Endothelial cell of umbilical vein (primary cell): ENCODE results near the gene ATP6V1E1. TPM values are rescaled to one million over a fixed set of nuclear protein-coding genes. Genes with fewer than 3 reads are reported as not detected.

ENCODE experiments used
- BruUV-seq: library from RNA; stranded (reverse); fragments of 400-500 nt; replicated peaks from 2 replicates; lab custom pipeline; 2021; lab: Mats Ljungman, UMichigan
- CTCF ChIA-PET: fragments of 300-600, 350-600 bp; sonication (Branson Sonifier 250); formaldehyde crosslinking; loops from one replicate; lab custom pipeline; 2021; ENCODE audit warnings: antibody characterized with exemption, inconsistent platforms; lab: Charles Lee
- POLR2A ChIA-PET: fragments of 300-600, 350-600 bp; sonication (Branson Sonifier 250); formaldehyde crosslinking; loops from one replicate; lab custom pipeline; 2021; ENCODE audit warnings: antibody characterized with exemption, inconsistent platforms; lab: Charles Lee
- DNase-seq: peaks from one replicate; pipeline ENCODE4 v3.0.0-alpha.2; 2011; ENCODE audit warnings: low read depth, low spot score
- FAIRE-seq: peaks from 2 replicates; lab custom pipeline; 2011; peaks lifted over from hg19 to GRCh38; lab: Jason Lieb, UNC
- H2AFZ ChIP-seq: 2 replicates; pipeline ENCODE4 v1.6.0; 2012; ENCODE audit warnings: low read depth, low read length, control low read depth, inconsistent platforms
- H3K27ac ChIP-seq: 2 replicates; pipeline ENCODE4 v1.5.1; 2011; ENCODE audit warnings: low read depth, mild to moderate bottlenecking, control low read depth, low read length, moderate library complexity; ENCODE audit not compliant: insufficient read depth
- H3K27me3 ChIP-seq, 2 experiments: 2 replicates each; pipeline versions ENCODE4 v1.6.0 to v1.6.1; 2011; ENCODE audit warnings: low read length in 2 of 2, mixed read lengths in 1 of 2; ENCODE audit not compliant: control insufficient read depth in 2 of 2, insufficient read depth in 2 of 2
- H3K36me3 ChIP-seq, 2 experiments: 2 replicates in 1 of 2; 3 replicates in 1 of 2; pipeline ENCODE4 v1.5.1; 2011; ENCODE audit warnings: low read length in 2 of 2, mild to moderate bottlenecking in 1 of 2, moderate library complexity in 1 of 2; ENCODE audit not compliant: control insufficient read depth in 2 of 2, insufficient read depth in 2 of 2; ENCODE audit errors: extremely low read depth in 1 of 2
- H3K4me1 ChIP-seq: 3 replicates; pipeline ENCODE4 v1.5.1; 2011; ENCODE audit warnings: mild to moderate bottlenecking, low read length; ENCODE audit not compliant: control insufficient read depth, insufficient read depth; ENCODE audit errors: extremely low read depth
- H3K4me2 ChIP-seq: 2 replicates; pipeline ENCODE4 v1.6.1; 2011; ENCODE audit warnings: low read length, control low read depth, mixed read lengths; ENCODE audit not compliant: insufficient read depth
- H3K4me3 ChIP-seq, 3 experiments: fragments of 200-600 bp in 1 of 3; sonication (generic), shearing (Covaris generic) in 1 of 3; replicated peaks in 1 of 3; 2 replicates each; pipeline ENCODE4 v1.5.1; 2011 to 2016; ENCODE audit warnings: control low read depth in 3 of 3, low read length in 3 of 3, mild to moderate bottlenecking in 2 of 3, inconsistent platforms in 1 of 3, low read depth in 1 of 3, moderate library complexity in 1 of 3; ENCODE audit not compliant: insufficient read depth in 1 of 3
- H3K79me2 ChIP-seq: 2 replicates; pipeline ENCODE4 v1.6.0; 2012; ENCODE audit warnings: low read length, inconsistent platforms; ENCODE audit not compliant: control insufficient read depth, insufficient read depth
- H3K9ac ChIP-seq: replicated peaks from 2 replicates; pipeline ENCODE3; 2011; ENCODE audit warnings: low read length, control low read depth; ENCODE audit not compliant: insufficient read depth; ENCODE audit errors: extremely low read depth
- H3K9me1 ChIP-seq: replicated peaks from 3 replicates; pipeline ENCODE4 v1.6.0; 2011; ENCODE audit warnings: mild to moderate bottlenecking, low read length; ENCODE audit not compliant: control insufficient read depth, insufficient read depth; ENCODE audit errors: extremely low read depth
- H3K9me3 ChIP-seq: replicated peaks from 2 replicates; pipeline ENCODE4 v1.5.1; 2012; ENCODE audit warnings: low read length, inconsistent platforms; ENCODE audit not compliant: control insufficient read depth, insufficient read depth
- H4K20me1 ChIP-seq: replicated peaks from 2 replicates; pipeline ENCODE3; 2011; ENCODE audit warnings: mild to moderate bottlenecking, low read length; ENCODE audit not compliant: control insufficient read depth, insufficient read depth; ENCODE audit errors: extremely low read depth
- EZH2 ChIP-seq: IDR thresholded peaks from 2 replicates; pipeline ENCODE4 v1.6.1; 2012; ENCODE audit warnings: borderline replicate concordance, low read depth, mild to moderate bottlenecking, moderate library complexity, low read length, inconsistent platforms; ENCODE audit not compliant: severe bottlenecking
- FOS ChIP-seq: IDR thresholded peaks from 2 replicates; pipeline ENCODE4 v1.6.1; 2011; ENCODE audit warnings: mild to moderate bottlenecking, low read length, moderate library complexity, borderline replicate concordance; ENCODE audit not compliant: insufficient read depth
- GATA2 ChIP-seq: IDR thresholded peaks from 2 replicates; pipeline ENCODE4 v1.7.0; 2011; ENCODE audit warnings: low read depth, mild to moderate bottlenecking, moderate library complexity, mixed read lengths, low read length; ENCODE audit not compliant: insufficient read length, insufficient read depth
- JUN ChIP-seq: IDR thresholded peaks from 2 replicates; pipeline ENCODE4 v1.6.1; 2011; ENCODE audit warnings: borderline replicate concordance, low read depth; ENCODE audit not compliant: insufficient read length, insufficient read depth
- MAX ChIP-seq: IDR thresholded peaks from 2 replicates; pipeline ENCODE4 v1.6.1; 2011; ENCODE audit not compliant: insufficient read depth, insufficient read length
- MYC ChIP-seq: IDR thresholded peaks from one replicate; pipeline ENCODE4 v1.6.1; 2011; ENCODE audit warnings: mild to moderate bottlenecking, low read depth, low read length
- POLR2A ChIP-seq: IDR thresholded peaks from 2 replicates; pipeline ENCODE4 v1.6.1; 2012; ENCODE audit warnings: low read depth, mild to moderate bottlenecking, control low read depth, low read length
- POLR2AphosphoS5 ChIP-seq: IDR thresholded peaks from 2 replicates; pipeline ENCODE4 v1.6.1; 2012; ENCODE audit warnings: low read depth, mild to moderate bottlenecking, control low read depth, low read length, moderate library complexity; ENCODE audit not compliant: insufficient read depth
- dilution Hi-C: fragments of 300-500 bp; cut with MboI; formaldehyde crosslinking; loops from one replicate; pipeline ENCODE4 v1.15.0; 2019; ENCODE audit warnings: low sequenced_read_pairs; ENCODE audit not compliant: extremely low pct_ligation_motif_present
- intact Hi-C: fragments of 100-400 bp; cut with micrococcal nuclease; formaldehyde crosslinking; loops from one replicate; pipeline ENCODE4 v1.10.0; 2022
- polyA plus RNA-seq, 4 experiments: library from polyadenylated mRNA; depleted of rRNA in 3 of 4; stranded (reverse) in 3 of 4; unstranded in 1 of 4; fragments of >200 nt; gene quantifications; 2 replicates each; pipeline versions ENCODE4 v1.2.1 to v1.2.3, GENCODE V29; 2011 to 2012; ENCODE audit warnings: missing spikeins in 1 of 4
- total RNA-seq: library from RNA; stranded (reverse); gene quantifications from 2 replicates; pipeline ENCODE4 v1.2.3, GENCODE V29; 2021
- TF ChIP-seq, protein P1 (sequence below), 2 donors: IDR thresholded peaks; 1 replicate in 1 of 2; 2 replicates in 1 of 2; pipeline ENCODE4 v1.5.1; 2011; ENCODE audit warnings: low read length in 2 of 2, mild to moderate bottlenecking in 2 of 2, moderate library complexity in 2 of 2, control low read depth in 1 of 2, inconsistent platforms in 1 of 2, low read depth in 1 of 2; ENCODE audit not compliant: insufficient read depth in 1 of 2; ENCODE audit errors: extremely low read depth in 1 of 2

The ATP6V1E1 gene
- total and polyA plus RNA-seq, 2 donors (not counting 3 experiments of a cell fraction or from before 2014, with no cell fraction given) = 95.2 to 113 TPM

GRCh38 chr22:17638432-17639246 is 10.1 kb upstream of the ATP6V1E1 start, which contains the start of gene BCL2L13:
TSS of gene BCL2L13 (plus strand) at chr22:17638757. CDS start at chr22:17655712, 16,955 bp downstream.
- Histone ChIP-seq H3K27me3 (no peaks in the 10 kb centered on the region), H2AFZ (peak within 1 kb of the TSS; percentile 57), H3K9me3 (no peaks in the 10 kb centered on the region), H3K79me2 (peaks cover 15% of the 10 kb centered on the region), H4K20me1 (no peaks in the 10 kb centered on the region), H3K27ac (peak within 1 kb of the TSS; percentile 88), H3K4me2 (peak within 1 kb of the TSS; percentile 85), H3K4me1 (peaks cover 16% of the 10 kb centered on the region), H3K9ac (peak within 1 kb of the TSS; percentile 98), H3K4me3 (peak within 1 kb of the TSS; percentile 60 to 92 (median 86)), H3K36me3 (no peaks in the 10 kb centered on the region), H3K9me1 (no peaks in the 10 kb centered on the region)
- DNase-seq (peak; percentile 85), FAIRE-seq (peak; percentile 78)
- ChIA-PET CTCF (interaction anchor here (0.6 to 1.4 kb wide), 5 partner anchors 9 to 104 kb away, joined by 3 to 5 read pairs (median 3); no protein-coding TSS in a partner anchor), POLR2A (no interaction called here)
- TF ChIP-seq GATA2 = peak; percentile 73
- peak; percentile 57 for TF ChIP-seq FOS
- no peak for TF ChIP-seq EZH2
- no peak for TF ChIP-seq MAX
- peak; percentile 76 for TF ChIP-seq POLR2AphosphoS5
- no peak for TF ChIP-seq JUN
- TF ChIP-seq POLR2A = peak; percentile 76
- TF ChIP-seq MYC = no peak
- TF ChIP-seq, protein P1, sequence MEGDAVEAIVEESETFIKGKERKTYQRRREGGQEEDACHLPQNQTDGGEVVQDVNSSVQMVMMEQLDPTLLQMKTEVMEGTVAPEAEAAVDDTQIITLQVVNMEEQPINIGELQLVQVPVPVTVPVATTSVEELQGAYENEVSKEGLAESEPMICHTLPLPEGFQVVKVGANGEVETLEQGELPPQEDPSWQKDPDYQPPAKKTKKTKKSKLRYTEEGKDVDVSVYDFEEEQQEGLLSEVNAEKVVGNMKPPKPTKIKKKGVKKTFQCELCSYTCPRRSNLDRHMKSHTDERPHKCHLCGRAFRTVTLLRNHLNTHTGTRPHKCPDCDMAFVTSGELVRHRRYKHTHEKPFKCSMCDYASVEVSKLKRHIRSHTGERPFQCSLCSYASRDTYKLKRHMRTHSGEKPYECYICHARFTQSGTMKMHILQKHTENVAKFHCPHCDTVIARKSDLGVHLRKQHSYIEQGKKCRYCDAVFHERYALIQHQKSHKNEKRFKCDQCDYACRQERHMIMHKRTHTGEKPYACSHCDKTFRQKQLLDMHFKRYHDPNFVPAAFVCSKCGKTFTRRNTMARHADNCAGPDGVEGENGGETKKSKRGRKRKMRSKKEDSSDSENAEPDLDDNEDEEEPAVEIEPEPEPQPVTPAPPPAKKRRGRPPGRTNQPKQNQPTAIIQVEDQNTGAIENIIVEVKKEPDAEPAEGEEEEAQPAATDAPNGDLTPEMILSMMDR (IDR thresholded peaks at IDR 0.05; ENCODE audit: extremely low read depth in 1 of 2, insufficient read depth in 1 of 2, low read depth in 1 of 2, low read length in 2 of 2) = no peak
- intact Hi-C loops = loop anchor here (1.0 to 10.0 kb wide), 4 partner anchors 10 to 436 kb away; partner anchors contain the start of genes ATP6V1E1, BID and PEX26
- BruUV-seq = TSS peak; percentile 65
- dilution Hi-C loops = no loop called here
